LNCaP clone FGC (cell line): ENCODE data around the gene KCNN4.

ENCODE experiments used
- DNase-seq: peaks from one replicate; pipeline ENCODE4 v3.0.0-alpha.2; 2011; ENCODE audit warnings: low read depth
- H3K4me3 ChIP-seq: 2 replicates; pipeline ENCODE4 v1.5.1; 2011; ENCODE audit warnings: mild to moderate bottlenecking, low read depth, low read length, control low read depth
- CTCF ChIP-seq: IDR thresholded peaks from 2 replicates; pipeline ENCODE4 v1.5.1; 2012; ENCODE audit warnings: mild to moderate bottlenecking; ENCODE audit not compliant: control insufficient read depth, insufficient read depth; ENCODE audit errors: extremely low read depth

KCNN4 gene

GRCh38 chr19:43743059-43743458 is 37.7 kb downstream of the KCNN4 start:
- TF ChIP-seq CTCF = no peak
- no peak for DNase-seq
- no peak overlapping the region for H3K4me3 ChIP-seq

DNA sequence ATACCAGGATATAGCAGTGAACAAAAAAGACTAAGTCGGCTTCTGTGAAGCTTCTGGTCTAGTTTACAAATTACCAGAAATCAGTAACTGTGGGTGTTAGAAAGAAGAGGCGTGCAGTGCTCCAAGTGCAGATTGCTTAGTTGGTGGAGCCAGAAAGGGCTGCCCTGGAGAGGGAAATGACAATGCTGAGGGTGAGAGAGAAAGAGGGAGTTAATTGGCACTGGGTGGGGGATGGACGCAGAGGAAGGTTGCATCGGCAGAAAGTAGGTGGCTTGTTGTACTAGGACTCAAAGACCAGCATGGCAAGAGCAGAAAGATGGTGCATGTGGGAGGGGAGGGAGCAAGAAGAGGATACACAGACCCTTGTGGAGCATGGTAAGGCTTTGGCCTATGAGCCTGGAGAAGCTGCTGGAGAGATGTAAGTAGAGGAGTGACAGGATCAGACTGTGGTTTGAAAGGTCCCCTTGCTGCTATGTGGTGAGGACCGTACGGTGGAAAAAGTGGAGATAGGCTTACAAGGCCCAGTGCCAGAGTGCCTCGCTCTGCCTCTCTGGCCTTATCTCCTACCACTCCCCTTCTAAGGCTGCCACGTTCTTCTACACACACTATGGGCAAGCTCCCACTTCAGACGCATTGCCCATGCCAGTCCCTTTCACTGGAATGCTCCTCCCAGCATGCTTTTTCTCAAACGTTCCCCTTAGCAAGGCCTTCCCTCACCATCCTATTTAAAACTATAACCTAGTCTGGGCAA is 39.5 kb downstream of the KCNN4 start:
- H3K4me3 ChIP-seq = no peak overlapping the region
- no peak for DNase-seq
- no peak for TF ChIP-seq CTCF

DNA sequence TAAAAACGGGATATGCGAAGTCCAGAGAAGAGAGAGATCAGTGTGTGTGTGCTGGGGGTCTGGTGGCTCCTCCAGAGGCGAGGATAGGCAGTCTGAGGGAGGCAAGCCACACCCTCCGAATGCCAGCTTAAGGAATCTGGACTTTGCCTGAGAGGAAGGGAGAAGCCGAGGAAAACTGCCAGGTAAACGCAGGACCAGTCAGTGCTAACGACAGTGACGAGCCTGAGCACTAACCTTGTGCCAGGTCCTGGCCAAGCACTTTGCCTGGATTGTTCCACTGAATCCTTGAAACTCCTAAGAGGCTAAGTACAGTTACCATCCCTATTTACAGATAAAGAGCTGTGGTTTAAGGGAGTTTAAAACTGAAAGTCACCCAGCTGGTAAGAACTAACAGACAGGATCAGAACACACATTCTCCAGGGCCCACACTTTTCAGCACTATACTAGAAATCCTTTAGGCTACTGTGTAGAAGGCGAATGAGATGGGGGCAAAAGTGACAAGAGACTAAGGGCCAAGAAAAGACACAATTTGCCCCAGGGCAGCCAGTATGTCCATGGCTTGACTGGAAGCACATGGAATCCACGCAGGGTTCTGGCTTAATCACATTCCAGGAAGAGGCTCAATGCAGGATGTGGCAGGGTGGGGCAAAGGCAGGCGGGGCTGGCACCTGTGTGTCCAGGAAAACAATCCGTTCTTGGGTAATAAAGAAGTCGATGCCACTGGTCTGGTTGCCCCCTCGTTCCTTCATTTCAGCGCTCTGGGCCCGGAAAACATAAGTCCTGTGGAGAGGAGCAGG is 41.1 kb downstream of the KCNN4 start:
- no peak overlapping the region for H3K4me3 ChIP-seq
- TF ChIP-seq CTCF = no peak
- DNase-seq = no peak

DNA sequence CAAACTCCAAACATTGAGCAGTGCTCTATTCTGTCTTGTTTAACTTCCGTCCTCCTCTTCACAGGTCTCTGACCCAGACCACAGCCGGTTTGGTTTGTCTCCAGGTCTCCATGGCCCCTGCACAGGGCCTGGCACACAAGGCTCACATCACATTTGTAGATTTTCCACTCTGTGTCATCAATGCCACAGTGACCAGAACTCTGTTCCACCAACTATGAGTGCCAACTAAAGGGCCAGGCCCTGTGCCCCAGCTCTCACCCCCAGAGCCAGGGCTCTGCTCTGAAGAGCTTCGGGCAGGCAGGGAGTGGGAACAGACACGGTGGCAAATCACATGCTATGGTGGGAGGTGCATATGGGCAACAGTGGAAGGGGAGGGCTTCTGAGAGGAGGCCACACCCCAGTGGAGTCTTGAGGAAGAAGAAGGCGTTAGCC is 42.0 kb downstream of the KCNN4 start:
- no peak overlapping the region for H3K4me3 ChIP-seq
- TF ChIP-seq CTCF = no peak
- no peak for DNase-seq

DNA sequence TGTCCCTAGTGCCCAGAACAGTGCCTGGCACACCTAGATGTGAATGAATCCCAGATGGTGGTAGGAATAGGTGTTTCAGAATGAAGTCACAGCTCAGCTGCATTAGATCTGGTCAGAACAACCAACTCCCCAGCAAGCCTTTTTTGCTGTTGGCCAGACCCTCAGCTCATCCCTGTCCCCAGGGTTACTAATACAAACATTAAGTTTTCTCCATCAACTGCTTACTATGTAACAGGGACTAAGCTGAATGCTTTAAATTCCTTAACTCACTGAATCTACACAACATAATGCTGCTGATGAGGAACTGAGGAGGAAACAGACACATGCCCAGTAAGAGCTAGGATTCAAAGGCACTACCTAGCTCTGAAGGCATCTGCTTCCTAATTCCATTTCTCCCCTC is 44.8 kb downstream of the KCNN4 start:
- TF ChIP-seq CTCF = no peak
- DNase-seq = no peak
- H3K4me3 ChIP-seq = no peak overlapping the region

- no peak for TF ChIP-seq CTCF
- no peak for DNase-seq
- no peak overlapping the region for H3K4me3 ChIP-seq
Measured at GRCh38 chr19:43735013-43735412, 45.8 kb downstream of the KCNN4 start.
